Measurements from ENCODE around the gene ISG20. TPM values are rescaled to one million over a fixed set of nuclear protein-coding genes. Genes with fewer than 3 reads are reported as not detected.

Gene ISG20
- total and polyA plus RNA-seq, 8 donors = 3.0 to 14.2 (median 7.2) TPM

DNA sequence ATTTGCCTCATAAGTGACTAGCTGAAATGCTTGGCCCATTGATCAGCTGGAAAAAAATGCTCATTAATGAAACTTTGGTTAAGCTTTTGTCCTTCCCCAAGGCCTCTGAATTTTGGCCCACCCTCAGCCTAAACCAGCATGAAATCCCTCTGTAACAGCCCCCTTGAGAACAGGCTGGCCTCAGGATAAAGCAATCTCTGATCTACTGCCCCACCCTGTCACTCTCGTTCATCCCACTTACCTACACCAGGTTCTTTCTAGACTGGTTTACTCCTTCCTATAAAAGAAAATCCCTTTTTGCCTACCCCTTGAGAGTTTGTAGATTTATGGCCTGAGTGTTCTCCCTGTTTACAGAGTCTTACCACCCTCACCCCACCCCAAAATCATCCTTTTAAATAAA is 21.0 kb upstream of the ISG20 start:
- no peaks in the 10 kb centered on the region for H3K27me3 ChIP-seq
- no peak for DNase-seq
- WGBS, 2 donors = 88 to 91% methylated on average over 1 of the region's 1 CpG
- intact Hi-C loops (cut with DNase I) = no loop called here
- no peak for ATAC-seq
- no peak for FAIRE-seq
- TF ChIP-seq, protein P1, sequence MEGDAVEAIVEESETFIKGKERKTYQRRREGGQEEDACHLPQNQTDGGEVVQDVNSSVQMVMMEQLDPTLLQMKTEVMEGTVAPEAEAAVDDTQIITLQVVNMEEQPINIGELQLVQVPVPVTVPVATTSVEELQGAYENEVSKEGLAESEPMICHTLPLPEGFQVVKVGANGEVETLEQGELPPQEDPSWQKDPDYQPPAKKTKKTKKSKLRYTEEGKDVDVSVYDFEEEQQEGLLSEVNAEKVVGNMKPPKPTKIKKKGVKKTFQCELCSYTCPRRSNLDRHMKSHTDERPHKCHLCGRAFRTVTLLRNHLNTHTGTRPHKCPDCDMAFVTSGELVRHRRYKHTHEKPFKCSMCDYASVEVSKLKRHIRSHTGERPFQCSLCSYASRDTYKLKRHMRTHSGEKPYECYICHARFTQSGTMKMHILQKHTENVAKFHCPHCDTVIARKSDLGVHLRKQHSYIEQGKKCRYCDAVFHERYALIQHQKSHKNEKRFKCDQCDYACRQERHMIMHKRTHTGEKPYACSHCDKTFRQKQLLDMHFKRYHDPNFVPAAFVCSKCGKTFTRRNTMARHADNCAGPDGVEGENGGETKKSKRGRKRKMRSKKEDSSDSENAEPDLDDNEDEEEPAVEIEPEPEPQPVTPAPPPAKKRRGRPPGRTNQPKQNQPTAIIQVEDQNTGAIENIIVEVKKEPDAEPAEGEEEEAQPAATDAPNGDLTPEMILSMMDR (IDR thresholded peaks at IDR 0.05) = no peak
- H3K36me3 ChIP-seq = no peaks in the 10 kb centered on the region
- H3K9me3 ChIP-seq = no peaks in the 10 kb centered on the region
- H3K27ac ChIP-seq = no peak overlapping the region
- H3K4me1 ChIP-seq = peaks cover 7 to 18% (median 17%) of the 10 kb centered on the region in 3 donors
- no peak overlapping the region for H3K4me3 ChIP-seq

DNA sequence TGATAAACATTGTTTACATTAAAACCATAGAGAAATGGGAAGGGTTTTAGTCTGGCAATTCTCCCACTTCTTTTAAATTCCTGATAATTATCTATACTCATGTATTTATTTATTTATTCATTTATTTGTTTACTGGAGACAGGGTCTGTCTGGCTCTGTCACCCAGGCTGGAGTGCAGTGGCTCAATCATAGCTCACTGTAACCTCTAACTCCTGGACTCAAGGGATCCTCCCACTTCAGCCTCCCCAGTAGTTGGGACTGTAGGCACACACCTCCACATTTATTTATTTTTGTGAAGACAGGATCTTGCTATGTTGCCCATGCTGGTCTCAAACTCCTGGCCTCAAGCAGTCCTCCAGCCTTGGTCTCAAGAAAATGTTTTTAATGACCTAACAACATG is 20.1 kb upstream of the ISG20 start:
- DNase-seq (no peak), FAIRE-seq (no peak), ATAC-seq (no peak)
- TF ChIP-seq, protein P1 (IDR thresholded peaks at IDR 0.05) = no peak
- no peaks in the 10 kb centered on the region for H3K27me3 ChIP-seq
- H3K4me1 ChIP-seq = peaks cover 16 to 26% (median 24%) of the 10 kb centered on the region in 3 donors
- H3K36me3 ChIP-seq = no peaks in the 10 kb centered on the region
- H3K9me3 ChIP-seq = no peaks in the 10 kb centered on the region
- H3K4me3 ChIP-seq = no peak overlapping the region
- no peak overlapping the region for H3K27ac ChIP-seq
- intact Hi-C loops (cut with DNase I) = no loop called here

DNA sequence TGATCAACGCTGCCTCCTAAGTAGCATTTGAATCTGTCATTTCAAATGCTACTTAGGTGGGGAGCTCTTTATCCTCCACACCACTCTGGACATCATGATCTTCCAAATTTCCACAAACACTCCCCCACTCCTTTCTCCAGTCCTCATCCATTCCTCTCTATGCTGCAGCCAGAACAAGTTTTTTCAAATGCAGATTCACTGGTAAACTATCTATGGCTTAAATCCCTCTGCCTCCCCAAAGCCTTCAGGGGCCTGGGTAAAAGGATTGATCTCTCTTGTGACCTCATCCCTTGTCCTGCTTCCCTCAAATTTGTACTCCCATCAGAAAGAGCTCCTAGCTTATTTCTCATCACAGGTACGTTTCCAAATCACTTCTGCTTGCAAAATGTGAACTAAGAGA is 19.0 kb upstream of the ISG20 start:
- DNase-seq (no peak), ATAC-seq (no peak), FAIRE-seq (no peak)
- Histone ChIP-seq H3K27ac (no peak overlapping the region), H3K9me3 (no peaks in the 10 kb centered on the region), H3K4me1 (peaks cover 13 to 32% (median 31%) of the 10 kb centered on the region in 3 donors), H3K27me3 (no peaks in the 10 kb centered on the region), H3K4me3 (no peak overlapping the region), H3K36me3 (no peaks in the 10 kb centered on the region)
- TF ChIP-seq, protein P1 (IDR thresholded peaks at IDR 0.05) = no peak
- intact Hi-C loops (cut with DNase I) = no loop called here
- WGBS, 2 donors = 70 to 86% methylated on average over 2 of the region's 2 CpGs

DNA sequence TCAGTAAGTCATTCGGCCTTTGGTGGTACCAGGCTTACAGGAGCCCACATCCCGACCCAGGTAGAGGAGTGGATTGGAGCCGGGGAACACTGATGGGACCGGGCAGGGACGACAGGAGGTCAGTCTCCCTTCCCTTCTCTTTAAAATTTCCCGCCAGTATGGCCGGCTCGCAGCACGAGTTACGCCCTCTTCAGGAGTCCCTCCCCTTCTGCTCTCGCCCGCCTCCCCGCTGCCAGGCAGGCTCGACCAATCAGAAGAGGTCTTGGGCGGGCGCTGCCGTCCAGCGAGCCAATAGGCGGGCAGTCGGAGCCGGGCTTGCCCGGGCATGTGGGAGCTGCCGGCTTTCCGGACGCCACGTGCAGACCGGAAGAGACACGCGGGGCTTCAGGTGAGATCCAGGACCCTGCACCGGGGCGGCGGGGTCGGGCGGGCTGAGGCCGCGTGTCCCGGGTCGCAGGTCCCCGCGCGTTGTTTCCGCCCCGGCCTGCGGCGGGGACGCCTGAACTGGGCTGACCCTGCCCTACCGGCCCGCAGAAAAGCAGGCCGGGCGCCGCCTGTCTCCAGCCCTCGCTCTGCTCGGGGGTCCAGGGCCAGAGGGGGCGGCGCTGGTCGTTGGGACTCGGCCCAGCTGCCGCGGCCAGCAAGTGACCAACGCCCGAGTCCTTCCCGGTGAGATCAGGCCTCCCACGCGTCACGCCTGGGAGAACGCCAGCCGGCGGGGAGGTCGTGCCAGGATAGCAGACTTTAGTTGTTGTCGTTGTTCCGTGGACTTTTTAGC is 17.6 kb upstream of the ISG20 start, which contains the start of gene AEN:
Gene AEN (plus strand): TSS at position 346 of the 778 bp plus-strand sequence. CDS start 4,870 bp downstream, outside the sequence.
- no peak for FAIRE-seq
- H3K4me1 ChIP-seq = peaks cover 19 to 30% (median 25%) of the 10 kb centered on the region in 3 donors
- intact Hi-C loops (cut with DNase I) = no loop called here
- H3K27ac ChIP-seq = peak within 1 kb of the TSS; percentile 43 to 97 (median 76)
- H3K36me3 ChIP-seq = peaks cover 0 to 3% (median 2%) of the 10 kb centered on the region in 3 donors
- H3K27me3 ChIP-seq = no peaks in the 10 kb centered on the region
- ATAC-seq = peak; percentile 96 to 99 (median 98)
- TF ChIP-seq, protein P1 (IDR thresholded peaks at IDR 0.05) = no peak
- H3K4me3 ChIP-seq = peak within 1 kb of the TSS; percentile 86 to 98 (median 93)
- DNase-seq = peak; percentile 94 to 99 (median 97)
- no peaks in the 10 kb centered on the region for H3K9me3 ChIP-seq
- WGBS, 2 donors = 0 to 1% methylated on average over 66 to 71 of the region's 71 CpGs
